ENCODE results near the gene CCDC92. TPM values are rescaled to one million over a fixed set of nuclear protein-coding genes. Genes with fewer than 3 reads are reported as not detected.

CCDC92 gene
- polyA plus RNA-seq, 1 of the 3 experiments (the other 2 are of a cell fraction), result 53.5 TPM

DNA sequence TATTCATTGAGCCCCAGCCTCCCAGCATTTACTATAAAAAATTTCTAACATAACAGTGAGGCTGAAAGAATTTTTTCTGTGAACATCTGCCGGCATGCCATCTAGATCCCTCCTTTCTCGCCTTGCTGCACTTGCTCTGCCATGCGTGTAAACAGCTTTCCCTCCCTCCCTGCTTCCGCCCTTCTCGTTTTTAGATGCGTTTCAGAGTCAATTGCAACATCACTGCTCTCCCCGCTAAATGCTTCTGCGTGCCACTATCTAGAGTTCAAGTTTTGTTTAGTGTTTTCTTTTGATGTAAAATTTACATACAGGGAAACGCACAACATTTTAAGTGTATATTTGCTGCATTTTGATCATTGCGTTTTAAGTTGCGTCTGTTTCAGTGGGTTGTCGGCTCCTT, 83.6 kb downstream of the CCDC92 start:
- no peaks in the 10 kb centered on the region for H3K9me2 ChIP-seq
- no peak overlapping the region for H2AFZ ChIP-seq (ENCODE audit: low read depth)
- no peaks in the 10 kb centered on the region for H3K79me2 ChIP-seq (ENCODE audit: insufficient read depth)
- H3F3A ChIP-seq (replicated peaks; ENCODE audit: insufficient read depth), result no peaks in the 10 kb centered on the region
- H3K9ac ChIP-seq, result no peak overlapping the region
- H3K4me1 ChIP-seq (ENCODE audit: control insufficient read depth in 1 of 2, insufficient read depth in 2 of 2, low read depth in 1 of 2, low read length in 1 of 2), result no peaks in the 10 kb centered on the region
- H3K27ac ChIP-seq (ENCODE audit: low read depth in 2 of 2, low read length in 1 of 2), result no peak overlapping the region
- H3K9me3 ChIP-seq, result no peaks in the 10 kb centered on the region
- H4K20me1 ChIP-seq (ENCODE audit: insufficient read depth), result no peaks in the 10 kb centered on the region
- ChIA-PET CTCF (no interaction called here), POLR2A (no interaction called here)
- H3K27me3 ChIP-seq (ENCODE audit: insufficient read depth), result peaks cover 11% of the 10 kb centered on the region; the same call in 1 of the 2 replicates
- WGBS (ENCODE audit: low lambda C conversion rate), result 85% methylated on average over 12 of the region's 12 CpGs
- H3K4me3 ChIP-seq (ENCODE audit: low read depth in 2 of 2, low read length in 1 of 2), result no peak overlapping the region
- no peak for TF ChIP-seq NFIC (IDR thresholded peaks at IDR 0.05; ENCODE audit: borderline replicate concordance)
- TF ChIP-seq YY1 (IDR thresholded peaks at IDR 0.05; ENCODE audit: low read depth), result no peak
- TF ChIP-seq, protein P1, sequence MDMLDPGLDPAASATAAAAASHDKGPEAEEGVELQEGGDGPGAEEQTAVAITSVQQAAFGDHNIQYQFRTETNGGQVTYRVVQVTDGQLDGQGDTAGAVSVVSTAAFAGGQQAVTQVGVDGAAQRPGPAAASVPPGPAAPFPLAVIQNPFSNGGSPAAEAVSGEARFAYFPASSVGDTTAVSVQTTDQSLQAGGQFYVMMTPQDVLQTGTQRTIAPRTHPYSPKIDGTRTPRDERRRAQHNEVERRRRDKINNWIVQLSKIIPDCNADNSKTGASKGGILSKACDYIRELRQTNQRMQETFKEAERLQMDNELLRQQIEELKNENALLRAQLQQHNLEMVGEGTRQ (IDR thresholded peaks at IDR 0.05; ENCODE audit: borderline replicate concordance, low read depth, low read length), result no peak
- no peak for TF ChIP-seq EP300 (IDR thresholded peaks at IDR 0.05; ENCODE audit: borderline replicate concordance in 1 of 2, low read depth in 1 of 2, low read length in 1 of 2)
- no peak for TF ChIP-seq TEAD4 (IDR thresholded peaks at IDR 0.05; ENCODE audit: borderline replicate concordance, insufficient read depth)
- TF ChIP-seq, protein P2, sequence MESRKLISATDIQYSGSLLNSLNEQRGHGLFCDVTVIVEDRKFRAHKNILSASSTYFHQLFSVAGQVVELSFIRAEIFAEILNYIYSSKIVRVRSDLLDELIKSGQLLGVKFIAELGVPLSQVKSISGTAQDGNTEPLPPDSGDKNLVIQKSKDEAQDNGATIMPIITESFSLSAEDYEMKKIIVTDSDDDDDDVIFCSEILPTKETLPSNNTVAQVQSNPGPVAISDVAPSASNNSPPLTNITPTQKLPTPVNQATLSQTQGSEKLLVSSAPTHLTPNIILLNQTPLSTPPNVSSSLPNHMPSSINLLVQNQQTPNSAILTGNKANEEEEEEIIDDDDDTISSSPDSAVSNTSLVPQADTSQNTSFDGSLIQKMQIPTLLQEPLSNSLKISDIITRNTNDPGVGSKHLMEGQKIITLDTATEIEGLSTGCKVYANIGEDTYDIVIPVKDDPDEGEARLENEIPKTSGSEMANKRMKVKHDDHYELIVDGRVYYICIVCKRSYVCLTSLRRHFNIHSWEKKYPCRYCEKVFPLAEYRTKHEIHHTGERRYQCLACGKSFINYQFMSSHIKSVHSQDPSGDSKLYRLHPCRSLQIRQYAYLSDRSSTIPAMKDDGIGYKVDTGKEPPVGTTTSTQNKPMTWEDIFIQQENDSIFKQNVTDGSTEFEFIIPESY (IDR thresholded peaks at IDR 0.05; ENCODE audit: borderline replicate concordance, low read depth), result no peak
- no peak for TF ChIP-seq MEF2A (IDR thresholded peaks at IDR 0.05; ENCODE audit: borderline replicate concordance, low read depth)
- no peak for TF ChIP-seq POLR2AphosphoS5 (IDR thresholded peaks at IDR 0.05; ENCODE audit: low read depth, low read length)
- no peak for DNase-seq
- H3K36me3 ChIP-seq (replicated peaks in 1 of 2; ENCODE audit: control insufficient read depth in 1 of 2, insufficient read depth in 2 of 2, low read length in 1 of 2), result no peaks in the 10 kb centered on the region
- no peak overlapping the region for H3K4me2 ChIP-seq

DNA sequence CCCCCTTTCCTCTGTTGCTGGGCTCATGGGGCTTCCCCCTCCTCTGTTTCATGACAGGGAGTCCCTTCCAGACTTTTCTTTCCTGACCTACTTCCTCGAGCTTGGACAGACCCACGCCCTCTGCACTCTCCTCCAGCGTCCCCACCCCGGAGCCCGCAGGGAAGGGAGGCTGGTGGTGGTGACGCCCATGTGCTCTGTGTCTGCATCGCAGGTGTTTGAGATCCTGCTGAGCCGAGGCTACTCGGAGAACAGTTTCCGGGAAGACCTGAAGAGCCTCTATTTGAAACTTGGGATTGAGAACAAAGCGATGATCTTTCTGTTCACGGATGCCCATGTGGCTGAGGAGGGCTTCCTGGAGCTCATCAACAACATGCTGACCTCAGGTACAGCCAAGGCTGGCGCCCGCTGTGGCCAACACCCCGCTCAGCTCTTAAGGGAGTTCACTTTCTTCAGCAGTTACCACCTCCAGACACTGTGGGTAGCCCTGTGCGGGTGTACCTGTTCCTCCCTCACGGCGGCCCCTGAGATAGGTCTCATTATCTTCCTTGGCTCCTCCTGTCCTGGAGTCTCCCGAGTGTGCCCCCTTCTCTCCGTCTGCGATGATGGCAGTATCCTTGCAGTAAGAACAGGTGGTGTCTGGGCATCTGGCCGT, 85.6 kb downstream of the CCDC92 start:
- H3K9me2 ChIP-seq, result no peaks in the 10 kb centered on the region
- no peaks in the 10 kb centered on the region for H3K36me3 ChIP-seq (replicated peaks in 1 of 2; ENCODE audit: control insufficient read depth in 1 of 2, insufficient read depth in 2 of 2, low read length in 1 of 2)
- H3K27ac ChIP-seq (ENCODE audit: low read depth in 2 of 2, low read length in 1 of 2), result no peak overlapping the region
- H3K4me3 ChIP-seq (ENCODE audit: low read depth in 2 of 2, low read length in 1 of 2), result no peak overlapping the region
- H3K27me3 ChIP-seq (ENCODE audit: insufficient read depth), result peaks cover 11% of the 10 kb centered on the region; the same call in 1 of the 2 replicates
- H3K4me2 ChIP-seq, result no peak overlapping the region
- H4K20me1 ChIP-seq (ENCODE audit: insufficient read depth), result no peaks in the 10 kb centered on the region
- WGBS (ENCODE audit: low lambda C conversion rate), result 39% methylated on average over 10 of the region's 22 CpGs
- H3K79me2 ChIP-seq (ENCODE audit: insufficient read depth), result no peaks in the 10 kb centered on the region
- no peak overlapping the region for H2AFZ ChIP-seq (ENCODE audit: low read depth)
- H3K4me1 ChIP-seq (ENCODE audit: control insufficient read depth in 1 of 2, insufficient read depth in 2 of 2, low read depth in 1 of 2, low read length in 1 of 2), result no peaks in the 10 kb centered on the region
- ChIA-PET CTCF (interaction anchor here (1.2 kb wide), 1 partner anchor 18 kb away, joined by 5 read pairs; no protein-coding TSS in a partner anchor), POLR2A (no interaction called here)
- no peak overlapping the region for H3K9ac ChIP-seq
- H3K9me3 ChIP-seq, result no peaks in the 10 kb centered on the region
- no peak for DNase-seq
- no peaks in the 10 kb centered on the region for H3F3A ChIP-seq (replicated peaks; ENCODE audit: insufficient read depth)
- TF ChIP-seq, protein P3, sequence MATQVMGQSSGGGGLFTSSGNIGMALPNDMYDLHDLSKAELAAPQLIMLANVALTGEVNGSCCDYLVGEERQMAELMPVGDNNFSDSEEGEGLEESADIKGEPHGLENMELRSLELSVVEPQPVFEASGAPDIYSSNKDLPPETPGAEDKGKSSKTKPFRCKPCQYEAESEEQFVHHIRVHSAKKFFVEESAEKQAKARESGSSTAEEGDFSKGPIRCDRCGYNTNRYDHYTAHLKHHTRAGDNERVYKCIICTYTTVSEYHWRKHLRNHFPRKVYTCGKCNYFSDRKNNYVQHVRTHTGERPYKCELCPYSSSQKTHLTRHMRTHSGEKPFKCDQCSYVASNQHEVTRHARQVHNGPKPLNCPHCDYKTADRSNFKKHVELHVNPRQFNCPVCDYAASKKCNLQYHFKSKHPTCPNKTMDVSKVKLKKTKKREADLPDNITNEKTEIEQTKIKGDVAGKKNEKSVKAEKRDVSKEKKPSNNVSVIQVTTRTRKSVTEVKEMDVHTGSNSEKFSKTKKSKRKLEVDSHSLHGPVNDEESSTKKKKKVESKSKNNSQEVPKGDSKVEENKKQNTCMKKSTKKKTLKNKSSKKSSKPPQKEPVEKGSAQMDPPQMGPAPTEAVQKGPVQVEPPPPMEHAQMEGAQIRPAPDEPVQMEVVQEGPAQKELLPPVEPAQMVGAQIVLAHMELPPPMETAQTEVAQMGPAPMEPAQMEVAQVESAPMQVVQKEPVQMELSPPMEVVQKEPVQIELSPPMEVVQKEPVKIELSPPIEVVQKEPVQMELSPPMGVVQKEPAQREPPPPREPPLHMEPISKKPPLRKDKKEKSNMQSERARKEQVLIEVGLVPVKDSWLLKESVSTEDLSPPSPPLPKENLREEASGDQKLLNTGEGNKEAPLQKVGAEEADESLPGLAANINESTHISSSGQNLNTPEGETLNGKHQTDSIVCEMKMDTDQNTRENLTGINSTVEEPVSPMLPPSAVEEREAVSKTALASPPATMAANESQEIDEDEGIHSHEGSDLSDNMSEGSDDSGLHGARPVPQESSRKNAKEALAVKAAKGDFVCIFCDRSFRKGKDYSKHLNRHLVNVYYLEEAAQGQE (IDR thresholded peaks at IDR 0.05; ENCODE audit: low read depth, low read length), result no peak
- TF ChIP-seq, protein P4, sequence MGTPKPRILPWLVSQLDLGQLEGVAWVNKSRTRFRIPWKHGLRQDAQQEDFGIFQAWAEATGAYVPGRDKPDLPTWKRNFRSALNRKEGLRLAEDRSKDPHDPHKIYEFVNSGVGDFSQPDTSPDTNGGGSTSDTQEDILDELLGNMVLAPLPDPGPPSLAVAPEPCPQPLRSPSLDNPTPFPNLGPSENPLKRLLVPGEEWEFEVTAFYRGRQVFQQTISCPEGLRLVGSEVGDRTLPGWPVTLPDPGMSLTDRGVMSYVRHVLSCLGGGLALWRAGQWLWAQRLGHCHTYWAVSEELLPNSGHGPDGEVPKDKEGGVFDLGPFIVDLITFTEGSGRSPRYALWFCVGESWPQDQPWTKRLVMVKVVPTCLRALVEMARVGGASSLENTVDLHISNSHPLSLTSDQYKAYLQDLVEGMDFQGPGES (IDR thresholded peaks at IDR 0.05; ENCODE audit: low read depth, low read length), result no peak
- no peak for TF ChIP-seq TAF1 (IDR thresholded peaks at IDR 0.05; ENCODE audit: borderline replicate concordance, low read depth, low read length)
- TF ChIP-seq, protein P5, sequence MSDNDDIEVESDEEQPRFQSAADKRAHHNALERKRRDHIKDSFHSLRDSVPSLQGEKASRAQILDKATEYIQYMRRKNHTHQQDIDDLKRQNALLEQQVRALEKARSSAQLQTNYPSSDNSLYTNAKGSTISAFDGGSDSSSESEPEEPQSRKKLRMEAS (IDR thresholded peaks at IDR 0.05; ENCODE audit: low read depth), result no peak
- no peak for TF ChIP-seq SMC3 (IDR thresholded peaks at IDR 0.05; ENCODE audit: low read depth, low read length)
- TF ChIP-seq, protein P6, sequence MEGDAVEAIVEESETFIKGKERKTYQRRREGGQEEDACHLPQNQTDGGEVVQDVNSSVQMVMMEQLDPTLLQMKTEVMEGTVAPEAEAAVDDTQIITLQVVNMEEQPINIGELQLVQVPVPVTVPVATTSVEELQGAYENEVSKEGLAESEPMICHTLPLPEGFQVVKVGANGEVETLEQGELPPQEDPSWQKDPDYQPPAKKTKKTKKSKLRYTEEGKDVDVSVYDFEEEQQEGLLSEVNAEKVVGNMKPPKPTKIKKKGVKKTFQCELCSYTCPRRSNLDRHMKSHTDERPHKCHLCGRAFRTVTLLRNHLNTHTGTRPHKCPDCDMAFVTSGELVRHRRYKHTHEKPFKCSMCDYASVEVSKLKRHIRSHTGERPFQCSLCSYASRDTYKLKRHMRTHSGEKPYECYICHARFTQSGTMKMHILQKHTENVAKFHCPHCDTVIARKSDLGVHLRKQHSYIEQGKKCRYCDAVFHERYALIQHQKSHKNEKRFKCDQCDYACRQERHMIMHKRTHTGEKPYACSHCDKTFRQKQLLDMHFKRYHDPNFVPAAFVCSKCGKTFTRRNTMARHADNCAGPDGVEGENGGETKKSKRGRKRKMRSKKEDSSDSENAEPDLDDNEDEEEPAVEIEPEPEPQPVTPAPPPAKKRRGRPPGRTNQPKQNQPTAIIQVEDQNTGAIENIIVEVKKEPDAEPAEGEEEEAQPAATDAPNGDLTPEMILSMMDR (IDR thresholded peaks at IDR 0.05), result no peak
- no peak for TF ChIP-seq SIN3A (IDR thresholded peaks at IDR 0.05; ENCODE audit: borderline replicate concordance, low read depth, low read length)
- TF ChIP-seq CHD2 (IDR thresholded peaks at IDR 0.05; ENCODE audit: low read length, partially characterized antibody), result no peak
- TF ChIP-seq POLR2AphosphoS5 (IDR thresholded peaks at IDR 0.05; ENCODE audit: low read depth, low read length), result no peak

All from SK-N-SH (cell line).